ENCODE measurements around the gene STAC3.
A peak's percentile ranks its signal among the peaks of the same experiment; 100 is the strongest.

The STAC3 gene

GRCh38 chr12:57225680-57226210 is 25.2 kb downstream of the STAC3 start:
- DNase-seq (ENCODE audit: low read depth) = no peak
- no peak for TF ChIP-seq CTCF (IDR thresholded peaks at IDR 0.05; ENCODE audit: control insufficient read depth, insufficient read depth, low read depth, low read length, missing control alignments)
- H3K4me3 ChIP-seq (ENCODE audit: control insufficient read depth, low read depth, low read length) = no peak overlapping the region

GRCh38 chr12:57224973-57225679 is 25.9 kb downstream of the STAC3 start:
- no peak for DNase-seq (ENCODE audit: low read depth)
- TF ChIP-seq CTCF (IDR thresholded peaks at IDR 0.05; ENCODE audit: control insufficient read depth, insufficient read depth, low read depth, low read length, missing control alignments) = peak; percentile 21
- H3K4me3 ChIP-seq (ENCODE audit: control insufficient read depth, low read depth, low read length) = no peak overlapping the region

- no peak overlapping the region for H3K4me3 ChIP-seq (ENCODE audit: control insufficient read depth, low read depth, low read length)
- DNase-seq (ENCODE audit: low read depth) = no peak
- TF ChIP-seq CTCF (IDR thresholded peaks at IDR 0.05; ENCODE audit: control insufficient read depth, insufficient read depth, low read depth, low read length, missing control alignments) = no peak
These were observed 26.6 kb downstream of the STAC3 start for GRCh38 chr12:57224278-57224972.

GRCh38 chr12:57223191-57224165 is 27.5 kb downstream of the STAC3 start:
- no peak for TF ChIP-seq CTCF (IDR thresholded peaks at IDR 0.05; ENCODE audit: control insufficient read depth, insufficient read depth, low read depth, low read length, missing control alignments)
- no peak overlapping the region for H3K4me3 ChIP-seq (ENCODE audit: control insufficient read depth, low read depth, low read length)
- no peak for DNase-seq (ENCODE audit: low read depth)

- TF ChIP-seq CTCF (IDR thresholded peaks at IDR 0.05; ENCODE audit: control insufficient read depth, insufficient read depth, low read depth, low read length, missing control alignments) = no peak
- no peak for DNase-seq (ENCODE audit: low read depth)
- H3K4me3 ChIP-seq (ENCODE audit: control insufficient read depth, low read depth, low read length) = no peak overlapping the region
These were observed 28.4 kb downstream of the STAC3 start for GRCh38 chr12:57222286-57223190.
